H9 (cell line): ENCODE results near the gene VPS29. TPM values are rescaled to one million over a fixed set of nuclear protein-coding genes. Genes with fewer than 3 reads are reported as not detected.
"Not testable (repeated sequence)": the region's sequence is repeated elsewhere in the genome, so short reads cannot be mapped to it uniquely, and the experiment has no call there.

Source experiments
- DNase-seq: peaks from one replicate; pipeline ENCODE4 v3.0.0-alpha.2; 2017
- H2AFZ ChIP-seq: one replicate; pipeline ENCODE4 v1.6.1; 2013; ENCODE audit warnings: mild to moderate bottlenecking, low read length, control low read depth, moderate library complexity
- H2AK5ac ChIP-seq: 2 replicates; pipeline ENCODE4 v1.6.1; 2013; ENCODE audit warnings: low read length, control low read depth, mixed read lengths; ENCODE audit not compliant: insufficient read length
- H2BK120ac ChIP-seq: one replicate; pipeline ENCODE4 v1.6.1; 2013; ENCODE audit warnings: low read depth, mild to moderate bottlenecking, low read length, control low read depth, inconsistent platforms; ENCODE audit not compliant: poor library complexity, severe bottlenecking
- H2BK12ac ChIP-seq: 2 replicates; pipeline ENCODE4 v1.6.1; 2013; ENCODE audit warnings: low read length, control low read depth, mixed read lengths, low read depth; ENCODE audit not compliant: insufficient read length
- H2BK15ac ChIP-seq: 2 replicates; pipeline ENCODE4 v1.6.1; 2013; ENCODE audit warnings: low read depth, low read length, control low read depth
- H2BK20ac ChIP-seq: one replicate; pipeline ENCODE4 v1.6.1; 2013; ENCODE audit warnings: low read depth, mild to moderate bottlenecking, low read length, control low read depth, inconsistent platforms; ENCODE audit not compliant: poor library complexity, severe bottlenecking
- H2BK5ac ChIP-seq: 2 replicates; pipeline ENCODE4 v1.6.1; 2013; ENCODE audit warnings: low read length, control low read depth, mixed read lengths; ENCODE audit not compliant: insufficient read length
- H3K14ac ChIP-seq: 2 replicates; pipeline ENCODE4 v1.6.1; 2013; ENCODE audit warnings: low read length, control low read depth; ENCODE audit not compliant: insufficient read depth
- H3K18ac ChIP-seq: 2 replicates; pipeline ENCODE4 v1.6.1; 2013; ENCODE audit warnings: low read depth, mild to moderate bottlenecking, mixed read lengths, low read length, control low read depth; ENCODE audit not compliant: insufficient read length
- H3K23ac ChIP-seq: 2 replicates; pipeline ENCODE4 v1.6.1; 2013; ENCODE audit warnings: low read length, control low read depth, mixed read lengths, low read depth; ENCODE audit not compliant: insufficient read length
- H3K23me2 ChIP-seq: 2 replicates; pipeline ENCODE4 v1.6.1; 2013; ENCODE audit warnings: low read depth, mild to moderate bottlenecking, mixed read lengths, low read length, control low read depth; ENCODE audit not compliant: insufficient read length, poor library complexity, severe bottlenecking
- H3K27ac ChIP-seq: 2 replicates; pipeline ENCODE4 v1.5.1; 2013; ENCODE audit warnings: low read length, control low read depth, mixed read lengths, low read depth; ENCODE audit not compliant: insufficient read length
- H3K27me3 ChIP-seq: 2 replicates; pipeline ENCODE4 v1.6.1; 2013; ENCODE audit warnings: low read length, control low read depth, inconsistent platforms; ENCODE audit not compliant: insufficient read depth
- H3K4ac ChIP-seq: 2 replicates; pipeline ENCODE4 v1.6.1; 2013; ENCODE audit warnings: low read depth, mild to moderate bottlenecking, control low read depth, inconsistent platforms, low read length, moderate library complexity
- H3K4me1 ChIP-seq: 2 replicates; pipeline ENCODE4 v1.6.1; 2013; ENCODE audit warnings: low read length, control low read depth, inconsistent platforms; ENCODE audit not compliant: insufficient read depth
- H3K4me2 ChIP-seq: 2 replicates; pipeline ENCODE4 v1.6.1; 2013; ENCODE audit warnings: low read length, control low read depth, mixed read lengths; ENCODE audit not compliant: insufficient read length, insufficient read depth
- H3K56ac ChIP-seq: 2 replicates; pipeline ENCODE4 v1.6.1; 2013; ENCODE audit warnings: low read depth, mild to moderate bottlenecking, mixed read lengths, low read length, control low read depth; ENCODE audit not compliant: insufficient read length
- H3K79me1 ChIP-seq: 2 replicates; pipeline ENCODE4 v1.6.1; 2013; ENCODE audit warnings: low read depth, mild to moderate bottlenecking, moderate library complexity, low read length, control low read depth, inconsistent platforms; ENCODE audit not compliant: insufficient read depth, poor library complexity, severe bottlenecking
- H3K79me2 ChIP-seq: 2 replicates; pipeline ENCODE4 v1.6.1; 2013; ENCODE audit warnings: low read length, control low read depth, inconsistent platforms; ENCODE audit not compliant: insufficient read depth
- H3K9ac ChIP-seq: 2 replicates; pipeline ENCODE4 v1.6.1; 2013; ENCODE audit warnings: low read length, control low read depth, mixed read lengths; ENCODE audit not compliant: insufficient read length; ENCODE audit errors: extremely low read depth
- H3K9me3 ChIP-seq: one replicate; pipeline ENCODE4 v1.6.1; 2013; ENCODE audit warnings: low read depth, low read length, inconsistent platforms; ENCODE audit not compliant: control insufficient read depth
- H3T11ph ChIP-seq: one replicate; pipeline ENCODE4 v1.6.1; 2013; ENCODE audit warnings: mild to moderate bottlenecking, low read length, control low read depth, inconsistent platforms
- H4K20me1 ChIP-seq: one replicate; pipeline ENCODE4 v1.6.1; 2013; ENCODE audit not compliant: control insufficient read depth, insufficient read length, insufficient read depth
- H4K5ac ChIP-seq: 2 replicates; pipeline ENCODE4 v1.6.1; 2013; ENCODE audit warnings: low read depth, mild to moderate bottlenecking, mixed read lengths, low read length, control low read depth; ENCODE audit not compliant: insufficient read length
- H4K8ac ChIP-seq: replicated peaks from 2 replicates; pipeline ENCODE4 v1.6.1; 2013; ENCODE audit warnings: low read length, control low read depth, mixed read lengths, low read depth; ENCODE audit not compliant: insufficient read length
- H4K91ac ChIP-seq: 2 replicates; pipeline ENCODE4 v1.6.1; 2013; ENCODE audit warnings: low read depth, mild to moderate bottlenecking, moderate library complexity, mixed read lengths, low read length, control low read depth; ENCODE audit not compliant: insufficient read length
- H3K27ac Mint-ChIP-seq, 3 experiments: 2 replicates in 2 of 3; 3 replicates in 1 of 3; pipeline ENCODE4 v1.8.0; 2020 to 2021; ENCODE audit warnings: mixed read lengths in 3 of 3, mild to moderate bottlenecking in 1 of 3, moderate library complexity in 1 of 3
- H3K27me3 Mint-ChIP-seq: 2 replicates; pipeline ENCODE4 v1.8.0; 2021; ENCODE audit warnings: low read depth, mild to moderate bottlenecking, moderate library complexity, mixed read lengths
- H3K36me3 Mint-ChIP-seq, 3 experiments: 2 replicates in 2 of 3; 3 replicates in 1 of 3; pipeline ENCODE4 v1.8.0; 2020 to 2021; ENCODE audit warnings: low read depth in 3 of 3, mixed read lengths in 3 of 3; ENCODE audit not compliant: insufficient read depth in 1 of 3
- H3K4me1 Mint-ChIP-seq, 2 experiments: 2 replicates each; pipeline ENCODE4 v1.8.0; 2020; ENCODE audit warnings: mixed read lengths in 2 of 2
- H3K4me3 Mint-ChIP-seq, 2 experiments: 2 replicates in 1 of 2; 3 replicates in 1 of 2; pipeline ENCODE4 v1.8.0; 2020 to 2021; ENCODE audit warnings: mild to moderate bottlenecking in 2 of 2, mixed read lengths in 2 of 2, moderate library complexity in 1 of 2
- H3K9me3 Mint-ChIP-seq, 2 experiments: 2 replicates in 1 of 2; 3 replicates in 1 of 2; pipeline ENCODE4 v1.8.0; 2020; ENCODE audit warnings: mild to moderate bottlenecking in 2 of 2, mixed read lengths in 2 of 2, moderate library complexity in 1 of 2
- WGBS: extraction: QIAGEN DNeasy Blood & Tissue Kit; methylation state at CpG from one replicate; pipeline ENCODE4 v1.1.7; 2013; ENCODE audit warnings: missing lambda C conversion rate, low lambda C conversion rate, mixed read lengths; ENCODE audit not compliant: insufficient read length; ENCODE audit errors: extremely low coverage; 5-methylcytosine and 5-hydroxymethylcytosine counted together
- total RNA-seq: library from RNA; stranded (reverse); gene quantifications from 2 replicates; pipeline ENCODE4 v1.2.1, GENCODE V29; 2021
- TF ChIP-seq, protein P1 (sequence below): fragments of 200-600 bp; sonication (generic); conservative IDR thresholded peaks from 3 replicates; pipeline ENCODE4 v1.8.0; 2021; ENCODE audit warnings: antibody characterized with exemption, mild to moderate bottlenecking

Gene VPS29
- total RNA-seq, 1 experiment from 2014 or later = 81.5 TPM

GRCh38 chr12:110466791-110467190, 35.1 kb downstream of the VPS29 start:
- DNase-seq = no peak
- no peak overlapping the region for H2BK12ac ChIP-seq
- H3K18ac ChIP-seq = no peak overlapping the region
- peak overlapping the region; percentile 47 for H3K9ac ChIP-seq
- no peak overlapping the region for H2BK20ac ChIP-seq
- H2AK5ac ChIP-seq = no peak overlapping the region
- TF ChIP-seq, protein P1, sequence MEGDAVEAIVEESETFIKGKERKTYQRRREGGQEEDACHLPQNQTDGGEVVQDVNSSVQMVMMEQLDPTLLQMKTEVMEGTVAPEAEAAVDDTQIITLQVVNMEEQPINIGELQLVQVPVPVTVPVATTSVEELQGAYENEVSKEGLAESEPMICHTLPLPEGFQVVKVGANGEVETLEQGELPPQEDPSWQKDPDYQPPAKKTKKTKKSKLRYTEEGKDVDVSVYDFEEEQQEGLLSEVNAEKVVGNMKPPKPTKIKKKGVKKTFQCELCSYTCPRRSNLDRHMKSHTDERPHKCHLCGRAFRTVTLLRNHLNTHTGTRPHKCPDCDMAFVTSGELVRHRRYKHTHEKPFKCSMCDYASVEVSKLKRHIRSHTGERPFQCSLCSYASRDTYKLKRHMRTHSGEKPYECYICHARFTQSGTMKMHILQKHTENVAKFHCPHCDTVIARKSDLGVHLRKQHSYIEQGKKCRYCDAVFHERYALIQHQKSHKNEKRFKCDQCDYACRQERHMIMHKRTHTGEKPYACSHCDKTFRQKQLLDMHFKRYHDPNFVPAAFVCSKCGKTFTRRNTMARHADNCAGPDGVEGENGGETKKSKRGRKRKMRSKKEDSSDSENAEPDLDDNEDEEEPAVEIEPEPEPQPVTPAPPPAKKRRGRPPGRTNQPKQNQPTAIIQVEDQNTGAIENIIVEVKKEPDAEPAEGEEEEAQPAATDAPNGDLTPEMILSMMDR = no peak
- H3K27me3 Mint-ChIP-seq = no peaks in the 10 kb centered on the region
- H4K20me1 ChIP-seq = no peaks in the 10 kb centered on the region
- peaks cover 13 to 23% of the 10 kb centered on the region in 2 experiments for H3K4me1 Mint-ChIP-seq
- H3K56ac ChIP-seq = no peak overlapping the region
- no peak overlapping the region for H2AFZ ChIP-seq
- no peak overlapping the region for H2BK120ac ChIP-seq
- peak overlapping the region; percentile 98 to 99 for H3K4me3 Mint-ChIP-seq
- no peaks in the 10 kb centered on the region for H3K27me3 ChIP-seq
- no peak overlapping the region for H3K23ac ChIP-seq
- no peak overlapping the region for H3T11ph ChIP-seq
- H2BK15ac ChIP-seq = no peak overlapping the region
- no peak overlapping the region for H3K4ac ChIP-seq
- peaks cover 3% of the 10 kb centered on the region; the same call in 1 of the 2 replicates for H3K4me1 ChIP-seq
- H3K4me2 ChIP-seq = peak overlapping the region; percentile 95
- H2BK5ac ChIP-seq = no peak overlapping the region
- peak overlapping the region in 2 of 3 experiments; percentile 48 to 77; a peak in 1 of 7 replicates for H3K27ac Mint-ChIP-seq
- H3K23me2 ChIP-seq = peaks cover 3% of the 10 kb centered on the region
- H3K27ac ChIP-seq = no peak overlapping the region
- no peak overlapping the region for H4K8ac ChIP-seq
- peaks cover 0 to 6% of the 10 kb centered on the region in 2 experiments; a peak in 2 of 5 replicates for H3K9me3 Mint-ChIP-seq
- H3K9me3 ChIP-seq = no peaks in the 10 kb centered on the region
- no peak overlapping the region for H4K91ac ChIP-seq
- no peak overlapping the region for H4K5ac ChIP-seq
- no peaks in the 10 kb centered on the region for H3K79me1 ChIP-seq
- peaks cover 12% of the 10 kb centered on the region; the same call in 1 of the 2 replicates for H3K79me2 ChIP-seq
- H3K36me3 Mint-ChIP-seq = peaks cover 16 to 42% (median 39%) of the 10 kb centered on the region in 3 experiments
- no peak overlapping the region for H3K14ac ChIP-seq
- WGBS = no CpG with 5 or more reads among the region's 5 CpGs

- WGBS = no CpG with 5 or more reads among the region's 11 CpGs
- H2BK120ac ChIP-seq = not testable (repeated sequence)
These were observed 36.1 kb downstream of the VPS29 start for GRCh38 chr12:110465765-110466164.

More at GRCh38 chr12:110465765-110466164, 36.1 kb downstream of the VPS29 start:
- not testable (repeated sequence) for DNase-seq, H3K23ac ChIP-seq, H2BK5ac ChIP-seq, H2BK15ac ChIP-seq, H2AFZ ChIP-seq, H4K8ac ChIP-seq, H3K14ac ChIP-seq, H2AK5ac ChIP-seq, H4K91ac ChIP-seq, H3K27me3 Mint-ChIP-seq, H3K56ac ChIP-seq, H3K27ac ChIP-seq, H2BK20ac ChIP-seq, H4K20me1 ChIP-seq, H3K23me2 ChIP-seq, H3K9me3 Mint-ChIP-seq, H3K79me1 ChIP-seq, H3K4me2 ChIP-seq, H2BK12ac ChIP-seq, H3T11ph ChIP-seq, H3K4ac ChIP-seq, H4K5ac ChIP-seq, H3K27me3 ChIP-seq, H3K4me3 Mint-ChIP-seq, H3K9me3 ChIP-seq, H3K27ac Mint-ChIP-seq, H3K9ac ChIP-seq, H3K4me1 ChIP-seq, H3K18ac ChIP-seq
- peaks cover 12% of the 10 kb centered on the region; the same call in 1 of the 2 replicates for H3K79me2 ChIP-seq
- Mint-ChIP-seq H3K4me1 (peaks cover 13 to 23% of the 10 kb centered on the region in 2 experiments), H3K36me3 (peaks cover 23 to 48% (median 44%) of the 10 kb centered on the region in 3 experiments)
